ENCODE results near the gene PTPRG.
A peak's percentile ranks its signal among the peaks of the same experiment; 100 is the strongest.
"Not testable (repeated sequence)": the region's sequence is repeated elsewhere in the genome, so short reads cannot be mapped to it uniquely, and the experiment has no call there.

The PTPRG gene

GRCh38 chr3:62038798-62039197 is 477.4 kb downstream of the PTPRG start:
- not testable (repeated sequence) for DNase-seq

- no peak for DNase-seq
These were observed 478.2 kb downstream of the PTPRG start for GRCh38 chr3:62039586-62039985.

GRCh38 chr3:62041681-62042080 is 480.3 kb downstream of the PTPRG start:
- DNase-seq = no peak

- no peak for DNase-seq
These were observed 483.6 kb downstream of the PTPRG start for GRCh38 chr3:62044874-62045411.

DNA sequence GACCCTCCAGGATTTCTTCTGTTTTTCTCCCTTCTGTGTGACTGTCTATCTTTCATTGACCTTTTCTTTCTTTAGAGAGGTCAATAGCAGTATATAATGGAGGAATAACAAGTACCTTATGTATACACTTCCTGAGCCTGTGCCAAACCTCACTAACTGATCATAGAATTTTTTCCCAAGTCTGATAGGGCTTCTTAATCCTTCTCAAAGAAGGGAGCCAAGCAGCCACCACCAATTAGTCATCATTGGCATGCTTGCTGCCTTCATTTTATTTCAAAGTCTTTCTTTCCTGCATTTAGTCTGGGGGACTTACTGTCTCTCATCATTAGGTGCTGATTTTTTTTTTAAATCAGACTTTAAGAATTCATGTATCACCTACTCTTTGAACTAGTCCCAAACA is 485.0 kb downstream of the PTPRG start:
- DNase-seq = no peak

- DNase-seq = no peak
These were observed 487.2 kb downstream of the PTPRG start for GRCh38 chr3:62048577-62048976.

DNA sequence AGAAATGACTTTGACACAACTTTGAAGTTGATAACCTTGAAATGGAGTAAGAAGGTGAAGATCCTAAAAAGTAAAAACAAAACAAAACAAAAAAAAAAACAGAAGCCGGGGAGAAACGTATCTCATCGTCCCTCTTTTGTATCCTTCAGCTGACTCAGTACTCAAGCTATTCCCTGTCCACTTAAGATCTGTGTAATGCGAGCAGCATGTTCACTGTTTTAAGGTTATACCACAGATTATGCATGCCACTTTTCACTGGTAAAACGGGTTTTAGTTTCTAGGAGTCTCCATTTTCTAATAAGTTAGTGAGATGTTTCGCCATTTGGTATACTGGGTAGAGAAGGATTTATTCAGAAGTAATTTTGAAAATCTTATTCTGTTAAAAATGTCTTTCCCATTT is 487.7 kb downstream of the PTPRG start:
- DNase-seq = no peak

- peak; percentile 6 for DNase-seq
These were observed 490.1 kb downstream of the PTPRG start for GRCh38 chr3:62051506-62051905.

- no peak for DNase-seq
These were observed 491.0 kb downstream of the PTPRG start for GRCh38 chr3:62052331-62052730.

DNA sequence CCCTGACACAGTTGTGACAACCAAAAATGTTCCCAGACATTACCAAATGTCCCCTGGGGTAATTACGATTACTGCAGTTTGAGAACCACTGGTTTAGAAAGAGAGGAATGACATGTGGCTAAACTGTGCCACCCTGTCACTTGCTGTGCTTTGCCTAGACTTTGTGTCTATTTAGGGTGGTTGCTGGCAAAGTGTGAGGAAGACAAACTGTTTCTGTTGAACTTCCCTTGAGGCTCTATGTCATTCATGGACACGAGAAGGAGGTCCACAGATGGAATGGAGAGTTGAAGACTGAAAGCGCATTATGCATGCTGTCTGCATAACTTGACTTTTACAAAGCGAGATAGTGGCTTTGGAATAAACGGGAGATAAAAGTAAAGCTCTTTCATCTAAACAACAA is 495.3 kb downstream of the PTPRG start:
- no peak for DNase-seq

DNA sequence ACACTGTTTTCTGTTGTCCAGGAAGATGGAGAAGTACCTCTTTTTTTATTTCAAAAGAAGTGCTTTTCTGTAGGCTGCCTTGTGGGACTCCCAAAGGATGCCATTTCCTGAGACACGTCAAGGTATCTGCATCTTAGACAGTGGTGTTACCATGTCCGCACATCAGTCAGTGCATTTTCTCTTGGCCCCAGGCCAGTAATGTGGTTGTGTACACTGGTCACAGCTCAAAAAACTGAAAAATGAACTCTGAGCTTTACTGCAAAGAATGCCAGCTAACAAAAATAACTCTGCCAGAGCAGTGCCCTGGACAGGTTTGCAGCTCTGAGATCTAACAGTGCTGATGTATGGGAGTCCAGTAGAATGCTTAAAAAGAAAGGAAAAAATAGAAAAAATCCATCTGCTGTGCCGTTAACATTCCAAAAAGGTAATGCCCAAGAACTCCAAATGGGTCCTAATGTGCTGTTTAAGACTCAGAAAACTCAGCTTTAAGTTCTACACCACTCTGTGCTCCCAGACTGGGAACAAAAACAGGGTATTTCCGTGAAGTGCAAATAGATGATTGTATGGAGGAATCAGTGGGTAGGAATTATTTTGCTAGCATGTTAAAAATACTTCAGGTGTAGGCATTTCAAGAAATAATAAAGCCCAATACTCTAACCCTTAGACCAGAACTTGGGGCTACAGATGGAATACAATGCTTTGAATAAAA is 496.1 kb downstream of the PTPRG start:
- DNase-seq = no peak

- DNase-seq = no peak
These were observed 504.8 kb downstream of the PTPRG start for GRCh38 chr3:62065985-62066693.

DNA sequence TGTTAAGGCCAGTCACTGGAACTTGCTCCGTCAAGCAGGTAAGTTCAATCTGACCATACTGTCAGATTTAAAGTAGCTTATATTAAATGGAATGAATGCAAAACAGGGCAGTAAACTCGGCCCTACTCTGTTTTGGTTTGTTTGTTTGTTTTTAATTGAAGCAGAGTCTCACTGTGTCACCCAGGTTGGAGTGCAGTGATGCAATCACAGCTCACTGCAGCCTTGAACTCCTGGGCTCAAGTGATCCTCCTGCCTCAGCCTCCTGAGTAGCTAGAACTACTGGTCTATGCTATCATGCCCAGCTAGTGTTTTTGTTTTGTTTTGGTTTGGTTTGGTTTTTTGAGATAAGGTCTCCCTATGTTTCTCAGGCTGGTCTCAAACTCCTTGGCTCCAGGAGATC is 507.0 kb downstream of the PTPRG start:
- DNase-seq = no peak

DNA sequence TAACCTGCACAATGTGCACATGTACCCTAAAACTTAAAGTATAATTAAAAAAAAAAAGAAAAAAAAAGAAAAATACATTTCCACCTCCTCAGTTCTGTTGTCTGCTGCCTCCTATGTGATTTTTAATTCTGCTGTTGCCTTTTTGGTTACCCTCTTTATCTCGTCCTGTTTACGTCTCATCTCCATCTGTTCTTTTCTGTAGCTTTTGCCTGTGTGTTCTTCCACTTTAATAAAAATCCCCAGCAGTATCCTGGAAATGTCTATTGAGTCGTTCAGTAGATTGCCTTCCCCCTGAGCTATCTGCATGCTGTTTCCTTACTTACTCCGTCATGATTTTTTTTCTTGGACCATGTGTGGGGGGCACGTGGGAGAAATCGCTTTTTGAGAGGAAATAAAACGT is 509.5 kb downstream of the PTPRG start:
- DNase-seq = no peak

DNA sequence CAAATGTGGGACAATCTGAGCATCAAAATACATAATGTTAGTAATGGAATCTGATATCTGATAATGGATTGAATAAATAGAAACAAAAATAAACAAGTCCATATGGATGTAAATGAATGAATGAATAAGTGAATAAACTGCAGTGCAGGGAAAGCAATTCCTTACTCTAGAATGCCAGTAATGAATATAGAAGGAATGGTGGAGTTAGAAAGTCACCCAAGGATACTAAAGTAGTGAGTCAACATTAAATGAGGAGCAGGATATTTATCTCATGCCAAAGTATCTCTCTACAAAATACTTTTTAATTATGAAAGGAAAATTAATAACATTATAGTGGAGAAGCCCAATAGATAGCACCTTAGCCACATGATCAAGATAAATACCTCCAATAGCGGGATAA is 511.7 kb downstream of the PTPRG start:
- no peak for DNase-seq

DNA sequence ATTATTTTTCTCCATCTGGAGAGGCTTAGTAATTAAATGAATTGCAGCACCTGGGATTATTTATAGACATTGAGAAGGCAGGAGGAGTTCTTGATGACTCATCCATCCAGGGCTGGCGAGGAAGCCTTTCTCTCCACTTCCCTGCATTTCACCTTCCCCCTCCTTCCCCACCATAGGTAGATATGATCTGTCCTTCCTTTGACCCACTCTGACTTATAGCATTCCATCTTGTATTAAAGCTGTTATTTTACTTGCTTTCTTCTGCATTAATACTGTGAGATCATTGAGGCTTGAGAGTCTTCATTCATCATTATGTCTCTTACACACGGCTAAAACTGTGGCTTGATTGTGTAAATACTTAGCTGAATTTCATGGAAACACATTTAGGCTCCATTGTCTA is 523.2 kb downstream of the PTPRG start:
- DNase-seq = no peak

DNA sequence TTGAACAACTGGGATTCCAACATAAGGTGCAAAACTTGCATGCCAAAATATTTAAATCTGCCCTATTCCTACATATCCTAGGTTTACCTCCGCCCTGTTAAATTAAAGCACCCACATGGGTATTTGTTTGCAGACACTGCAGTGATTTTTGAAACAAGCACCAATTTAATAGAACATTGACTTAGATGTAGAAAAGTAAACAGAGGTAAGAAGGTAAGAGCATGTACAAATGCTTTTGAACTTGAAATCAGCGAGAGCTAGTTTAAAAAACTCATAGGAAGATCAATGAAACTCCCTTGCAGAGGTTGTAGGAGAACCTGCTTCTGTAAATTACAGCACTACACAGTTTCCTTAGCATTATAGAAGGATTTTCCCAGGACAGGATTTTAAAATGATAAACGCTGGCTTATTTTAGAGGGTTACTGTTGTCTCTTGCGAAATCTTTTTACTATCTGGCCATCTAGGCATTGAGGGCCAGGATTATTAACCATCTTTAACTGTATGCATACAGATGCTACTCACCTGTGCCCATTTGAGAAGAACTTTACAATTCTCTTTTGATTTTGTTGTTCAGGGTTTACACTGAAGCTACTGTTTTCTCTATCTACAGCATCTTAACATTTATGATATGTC is 527.2 kb downstream of the PTPRG start:
- no peak for DNase-seq

DNA sequence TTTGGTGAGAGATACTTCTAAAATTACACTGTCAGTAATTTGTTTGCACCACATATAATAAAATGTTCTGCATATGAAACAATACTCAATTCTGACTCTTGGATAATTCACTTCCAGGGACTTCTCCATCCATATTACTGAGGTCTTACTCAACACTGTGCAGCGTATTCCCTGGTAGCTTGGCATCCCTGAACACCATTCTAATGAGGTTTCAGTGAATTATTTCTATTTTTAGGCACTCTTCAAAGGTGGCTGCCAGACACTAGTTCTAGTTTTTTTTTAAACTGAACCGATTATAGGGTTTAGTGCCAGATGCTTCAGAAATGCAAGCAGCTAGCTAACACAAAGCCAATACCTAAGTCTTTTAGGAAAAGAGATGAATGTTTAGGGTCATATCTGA is 528.7 kb downstream of the PTPRG start:
- no peak for DNase-seq

DNA sequence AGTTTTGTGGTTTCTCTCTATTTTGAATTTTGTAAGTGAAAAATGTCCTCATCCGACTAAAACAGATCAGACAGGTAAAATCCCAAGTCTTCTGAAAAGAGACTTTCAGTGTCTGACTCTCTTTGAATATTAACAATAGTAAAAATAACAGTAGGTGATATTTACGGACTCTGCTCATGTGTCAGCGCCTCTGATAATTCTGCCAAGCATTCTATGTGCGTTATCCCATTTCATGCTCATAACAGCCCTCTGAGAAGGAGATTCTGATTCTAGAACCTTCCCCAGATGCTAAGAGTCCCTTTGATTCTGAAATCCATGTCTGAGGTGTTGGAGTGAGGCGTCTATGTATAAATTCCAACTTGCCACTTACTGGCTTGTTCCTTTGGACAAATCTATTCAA is 529.1 kb downstream of the PTPRG start:
- DNase-seq = no peak

DNA sequence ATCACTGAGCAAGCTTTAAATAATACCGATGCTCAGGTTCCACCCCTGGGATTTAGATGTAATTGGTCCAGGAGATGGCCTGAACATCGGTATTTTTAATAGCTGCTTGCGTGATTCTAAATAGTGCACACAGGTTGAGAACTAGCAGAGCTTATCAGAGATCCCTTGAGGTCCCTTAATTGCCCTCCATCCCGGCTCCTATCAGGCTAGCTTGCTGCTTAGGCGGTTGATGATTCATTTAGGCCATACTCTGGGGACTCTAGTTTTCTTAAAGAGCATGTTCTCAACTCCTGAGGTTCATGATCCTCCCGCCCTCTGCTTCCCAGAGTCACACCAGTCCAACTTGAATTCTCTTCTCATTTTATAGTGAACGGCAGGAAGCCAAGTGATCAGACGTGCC is 531.7 kb downstream of the PTPRG start:
- no peak for DNase-seq

GRCh38 chr3:62094461-62094860 is 533.1 kb downstream of the PTPRG start:
- no peak for DNase-seq

- DNase-seq = no peak
These were observed 533.7 kb downstream of the PTPRG start for GRCh38 chr3:62095080-62095479.

DNA sequence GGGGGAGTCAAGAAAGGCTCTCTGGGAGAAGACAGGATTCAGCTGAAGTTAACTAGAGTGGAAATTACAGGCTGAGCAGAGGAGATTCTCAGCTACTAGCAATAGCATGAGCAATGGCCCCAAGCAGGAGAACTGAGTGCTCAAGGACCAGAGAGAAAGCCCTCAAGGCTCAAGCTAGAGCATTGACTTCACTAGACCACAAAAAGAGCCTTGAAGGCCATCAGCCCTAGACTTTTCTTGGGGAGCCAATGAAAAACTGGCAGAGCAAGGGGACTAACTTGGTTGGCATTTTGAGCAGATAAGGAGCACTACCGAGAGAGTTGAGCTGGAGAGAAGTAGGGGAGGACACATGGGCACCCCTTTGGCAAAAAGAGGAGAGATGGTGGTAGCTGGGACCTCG is 534.4 kb downstream of the PTPRG start:
- no peak for DNase-seq

- no peak for DNase-seq
These were observed 535.1 kb downstream of the PTPRG start for GRCh38 chr3:62096521-62096920.

All from hematopoietic multipotent progenitor cell treated with erythropoietin and hydrocortisone succinate and interleukin-3 and kit ligand, for 6 days (in vitro differentiated cells).